HG03025 (cell line): ENCODE measurements around the gene TMEM174.

Experiments
- ATAC-seq: cut with Tn5 transposase; IDR thresholded peaks from one replicate; pipeline ENCODE4 v1.9.1; 2021; ENCODE audit warnings: mild to moderate bottlenecking, moderate library complexity; ENCODE audit not compliant: unreplicated experiment, low FRiP score

Gene TMEM174

GRCh38 chr5:73152411-73153388, 20.3 kb upstream of the TMEM174 start:
- ATAC-seq: no peak

GRCh38 chr5:73153513-73153912, 19.5 kb upstream of the TMEM174 start:
- no peak for ATAC-seq

GRCh38 chr5:73154208-73155006, 18.6 kb upstream of the TMEM174 start:
- ATAC-seq: no peak

- ATAC-seq: no peak
Observed at GRCh38 chr5:73155271-73156222, 17.4 kb upstream of the TMEM174 start.

GRCh38 chr5:73157414-73158303, 15.3 kb upstream of the TMEM174 start:
- ATAC-seq: no peak

DNA sequence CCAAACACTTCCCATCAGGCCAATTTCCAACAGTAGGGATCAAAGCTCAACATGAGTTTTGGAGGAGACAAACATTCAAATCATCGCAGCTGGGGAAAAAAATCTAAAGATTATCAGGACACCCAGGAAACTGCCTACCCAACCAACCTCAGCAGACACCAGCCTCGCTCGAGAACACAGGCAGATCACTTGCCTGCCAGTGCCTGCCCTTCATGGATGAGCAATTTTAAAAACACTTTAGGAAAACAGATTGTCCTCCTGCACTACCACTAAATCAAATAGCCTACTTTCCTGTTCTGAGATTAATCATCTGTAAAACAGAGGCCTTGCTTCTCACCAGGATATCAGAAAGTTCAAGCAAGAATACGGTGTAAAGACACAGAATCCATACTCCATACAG, 14.7 kb upstream of the TMEM174 start:
- no peak for ATAC-seq

DNA sequence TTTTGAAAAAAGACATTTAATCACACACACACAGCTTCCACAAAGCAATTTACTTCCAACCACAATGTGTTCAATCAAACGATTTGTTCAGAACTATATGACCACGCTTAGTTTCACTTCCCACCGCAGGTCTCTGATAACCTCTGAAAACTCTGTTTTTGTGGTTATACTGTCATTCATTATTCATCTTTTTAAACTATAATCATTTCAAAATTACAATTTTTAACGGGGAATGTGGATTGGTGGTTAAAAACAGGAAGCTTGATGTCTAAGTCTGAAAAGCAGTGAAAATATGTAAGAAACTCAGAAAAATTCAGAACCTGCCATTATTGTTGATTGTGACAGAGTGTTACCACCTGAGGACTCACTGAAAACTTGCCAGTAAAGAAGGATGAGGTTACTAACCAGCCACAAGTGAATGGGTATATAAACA, 12.7 kb upstream of the TMEM174 start:
- ATAC-seq: no peak

DNA sequence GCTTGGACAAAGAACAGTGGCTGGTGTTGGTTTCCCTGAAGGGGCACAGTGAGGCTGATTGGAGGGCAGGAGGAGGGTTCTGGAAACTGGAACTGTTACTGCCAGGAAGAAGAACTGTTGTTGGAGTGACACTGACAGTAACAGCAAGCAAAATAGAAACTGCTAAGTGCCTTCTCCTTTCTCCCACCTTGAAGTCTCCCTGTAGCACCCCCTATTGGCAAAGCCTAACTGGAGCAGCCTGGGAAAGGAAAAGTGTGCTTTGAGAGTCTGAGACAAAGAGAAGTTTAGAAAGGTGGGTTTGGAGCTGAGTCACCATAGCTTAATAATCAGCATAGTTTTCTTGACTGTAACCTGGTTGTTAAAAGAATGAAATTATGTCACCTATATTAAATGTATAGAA, 2.5 kb upstream of the TMEM174 start:
- no peak for ATAC-seq

GRCh38 chr5:73171495-73171894, 1.5 kb upstream of the TMEM174 start:
- no peak for ATAC-seq

DNA sequence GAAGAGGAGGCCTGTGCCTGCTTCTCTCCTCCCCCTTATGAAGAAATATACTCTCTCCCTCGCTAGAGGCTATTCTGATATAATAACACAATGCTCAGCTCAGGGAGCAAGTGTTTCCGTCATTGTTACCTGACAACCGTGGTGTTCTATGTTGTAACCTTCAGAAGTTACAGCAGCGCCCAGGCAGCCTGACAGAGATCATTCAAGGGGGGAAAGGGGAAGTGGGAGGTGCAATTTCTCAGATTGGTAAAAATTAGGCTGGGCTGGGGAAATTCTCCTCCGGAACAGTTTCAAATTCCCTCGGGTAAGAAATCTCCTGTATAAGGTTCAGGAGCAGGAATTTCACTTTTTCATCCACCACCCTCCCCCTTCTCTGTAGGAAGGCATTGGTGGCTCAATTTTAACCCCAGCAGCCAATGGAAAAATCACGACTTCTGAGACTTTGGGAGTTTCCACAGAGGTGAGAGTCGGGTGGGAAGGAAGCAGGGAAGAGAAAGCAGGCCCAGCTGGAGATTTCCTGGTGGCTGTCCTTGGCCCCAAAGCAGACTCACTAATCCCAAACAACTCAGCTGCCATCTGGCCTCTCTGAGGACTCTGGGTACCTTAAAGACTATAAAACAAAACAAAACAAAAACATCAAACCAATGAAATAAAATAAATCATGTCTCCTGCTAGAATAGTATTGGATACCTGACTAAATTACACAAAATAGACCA, 1.3 kb downstream of the TMEM174 start:
- no peak for ATAC-seq

GRCh38 chr5:73176250-73176649, 3.3 kb downstream of the TMEM174 start:
- ATAC-seq: no peak

DNA sequence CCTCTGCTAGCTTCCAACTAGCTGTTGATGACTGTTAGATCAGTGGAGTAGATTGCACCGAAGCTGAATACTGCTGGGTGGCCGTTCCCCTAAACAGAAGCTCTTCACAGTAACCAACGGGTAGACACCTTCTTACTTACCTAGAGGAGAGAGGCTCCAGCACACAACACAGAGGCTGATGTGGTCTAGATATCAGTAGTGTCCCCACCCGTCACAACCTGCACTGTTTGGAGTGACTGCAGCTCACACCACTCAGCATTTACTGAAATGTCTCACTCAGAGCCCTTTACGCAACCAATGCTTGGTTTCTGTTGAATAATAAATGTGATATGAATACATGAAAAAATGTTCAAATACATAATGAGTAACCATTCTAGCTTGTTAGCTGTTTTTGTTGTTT, 5.3 kb downstream of the TMEM174 start:
- ATAC-seq: no peak

- ATAC-seq: no peak
Observed at GRCh38 chr5:73179730-73180129, 6.7 kb downstream of the TMEM174 start.

- no peak for ATAC-seq
Observed at GRCh38 chr5:73180566-73180965, 7.6 kb downstream of the TMEM174 start.

DNA sequence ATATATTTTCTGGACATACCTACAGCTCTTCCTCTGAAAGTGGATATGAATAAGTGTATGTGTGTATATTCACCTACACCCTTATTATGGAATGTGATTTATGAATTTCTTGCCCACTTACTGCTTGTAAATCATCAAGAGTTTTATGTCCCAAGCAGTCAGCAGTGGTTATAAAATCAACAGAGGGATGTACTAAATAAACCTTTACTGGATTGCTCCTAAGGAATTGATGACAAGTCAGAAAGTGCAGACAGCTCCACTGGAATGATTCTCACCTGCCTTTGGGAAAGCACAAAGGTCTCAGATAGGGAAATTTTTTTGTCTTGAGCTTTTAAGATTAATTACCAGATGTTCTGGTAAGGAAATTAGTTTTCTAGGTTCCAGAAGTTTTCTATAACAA, 9.3 kb downstream of the TMEM174 start:
- ATAC-seq: no peak

- no peak for ATAC-seq
Observed at GRCh38 chr5:73183000-73183399, 10.0 kb downstream of the TMEM174 start.

DNA sequence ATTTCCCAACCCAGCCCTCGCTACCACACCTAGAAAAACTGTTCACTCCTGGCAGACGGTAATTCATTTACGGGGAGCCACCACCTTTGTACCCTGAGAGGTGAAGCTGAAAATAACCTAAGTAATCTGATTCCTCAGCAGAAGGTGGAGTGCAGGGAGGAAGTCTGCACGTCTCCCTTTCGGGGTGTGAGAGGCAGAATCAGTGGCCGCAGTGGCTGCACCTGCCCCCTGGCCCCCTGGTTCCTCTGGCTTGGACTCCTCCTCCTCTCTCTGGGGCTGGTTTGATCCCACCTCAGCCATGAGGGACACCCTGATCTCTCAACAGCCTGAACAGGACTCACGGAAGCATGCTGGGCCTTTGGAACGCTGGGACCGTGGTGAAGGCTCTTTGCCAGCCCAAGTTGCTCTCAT, 10.5 kb downstream of the TMEM174 start:
- no peak for ATAC-seq

GRCh38 chr5:73186976-73187375, 14.0 kb downstream of the TMEM174 start:
- no peak for ATAC-seq
